HFF-Myc (cell line): ENCODE data around the gene PRR16.

Experiments
- DNase-seq: peaks from one replicate; pipeline ENCODE4 v3.0.0-alpha.2; 2011; ENCODE audit warnings: low read depth; ENCODE audit errors: extremely low read depth
- H3K4me3 ChIP-seq: replicated peaks from 2 replicates; pipeline ENCODE4 v1.5.1; 2011; ENCODE audit warnings: low read depth, mild to moderate bottlenecking, control low read depth, low read length
- CTCF ChIP-seq: IDR thresholded peaks from 2 replicates; pipeline ENCODE4 v1.5.1; 2012; ENCODE audit warnings: mild to moderate bottlenecking, low read depth, low read length, control low read depth; ENCODE audit errors: missing control alignments

Gene PRR16

GRCh38 chr5:120615967-120616645, 152.0 kb downstream of the PRR16 start:
- no peak for TF ChIP-seq CTCF
- H3K4me3 ChIP-seq: no peak overlapping the region
- no peak for DNase-seq

- no peak for TF ChIP-seq CTCF
- no peak for DNase-seq
- H3K4me3 ChIP-seq: no peak overlapping the region
These were observed 157.2 kb downstream of the PRR16 start for GRCh38 chr5:120621339-120621738.

- no peak overlapping the region for H3K4me3 ChIP-seq
- TF ChIP-seq CTCF: no peak
- DNase-seq: no peak
These were observed 160.0 kb downstream of the PRR16 start for GRCh38 chr5:120624021-120624563.

- H3K4me3 ChIP-seq: no peak overlapping the region
- peak; percentile 47 for DNase-seq
- TF ChIP-seq CTCF: no peak
These were observed 164.1 kb downstream of the PRR16 start for GRCh38 chr5:120628156-120628555.

- H3K4me3 ChIP-seq: no peak overlapping the region
- no peak for TF ChIP-seq CTCF
- no peak for DNase-seq
These were observed 166.4 kb downstream of the PRR16 start for GRCh38 chr5:120630550-120630949.

- no peak for DNase-seq
- no peak for TF ChIP-seq CTCF
- H3K4me3 ChIP-seq: no peak overlapping the region
These were observed 167.5 kb downstream of the PRR16 start for GRCh38 chr5:120631611-120632010.

GRCh38 chr5:120632430-120632829, 168.3 kb downstream of the PRR16 start:
- TF ChIP-seq CTCF: no peak
- DNase-seq: no peak
- H3K4me3 ChIP-seq: no peak overlapping the region
